Measurements from ENCODE around the gene TMEM250.

Gene TMEM250

DNA sequence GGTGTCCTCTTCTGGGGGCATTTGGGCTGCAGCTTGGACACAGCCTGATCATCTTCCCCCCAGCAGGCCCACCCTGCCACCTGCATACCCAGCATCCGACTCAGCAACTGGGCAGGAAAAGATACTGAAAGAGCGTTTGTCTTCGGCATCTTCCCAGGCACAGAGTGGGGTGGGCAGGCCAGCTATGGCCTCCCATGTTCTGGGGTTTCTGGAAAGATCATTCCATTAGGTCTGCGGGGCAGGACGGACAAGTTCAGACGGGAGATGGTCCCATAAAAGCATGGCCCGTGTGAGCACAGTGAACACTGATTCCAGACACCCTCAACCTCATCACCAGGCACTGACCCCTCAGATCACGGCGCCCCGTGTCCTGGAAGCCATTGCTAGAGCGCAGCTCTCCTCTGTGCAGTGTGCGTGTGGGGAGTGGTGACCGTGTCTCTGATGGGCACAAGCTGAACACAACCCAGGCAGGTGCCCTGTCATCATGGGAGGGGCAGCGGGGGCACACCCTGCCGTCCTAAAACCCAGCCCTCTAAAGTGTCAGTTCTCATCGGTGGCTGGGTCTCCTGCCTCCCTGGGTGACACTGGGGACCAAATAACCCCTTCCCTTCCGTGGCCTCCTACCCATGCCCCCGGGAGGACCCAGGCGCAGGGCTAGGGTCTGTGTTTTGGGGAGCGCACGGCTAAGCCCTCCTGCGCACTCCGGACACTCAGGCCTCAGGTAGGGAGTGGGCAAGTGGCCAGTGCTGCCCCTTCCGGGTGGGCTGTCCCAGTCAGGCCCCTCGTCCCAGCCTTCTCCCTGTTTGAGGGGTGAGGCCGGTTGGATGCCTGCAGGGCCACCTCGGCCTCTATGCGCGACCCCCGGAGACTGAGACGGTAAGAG, 13.2 kb upstream of the TMEM250 start:
- DNase-seq: no peak

DNA sequence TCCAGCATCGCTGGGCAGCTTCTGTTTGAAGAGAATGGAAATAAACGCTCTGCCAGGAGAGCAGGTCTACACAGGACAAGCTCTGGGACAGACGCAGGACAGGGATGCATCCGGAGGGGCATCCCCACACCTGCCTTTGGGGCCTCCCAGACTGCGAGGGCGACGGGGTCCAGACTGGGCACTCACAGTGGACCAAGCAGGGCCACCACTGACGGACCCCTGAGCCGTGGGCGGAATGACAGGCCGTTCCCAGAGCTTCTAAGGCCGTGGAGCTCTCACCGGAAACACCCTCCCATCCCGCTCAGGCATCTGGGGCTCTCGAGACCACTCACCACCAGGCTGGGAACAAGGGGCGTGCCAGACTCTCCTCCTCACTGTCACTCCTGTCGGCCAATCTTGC, 10.5 kb upstream of the TMEM250 start:
- DNase-seq: no peak

- DNase-seq: no peak
These were observed 9.8 kb upstream of the TMEM250 start for GRCh38 chr9:136128436-136128835.

- DNase-seq: no peak
These were observed 8.6 kb upstream of the TMEM250 start for GRCh38 chr9:136127313-136127712.

DNA sequence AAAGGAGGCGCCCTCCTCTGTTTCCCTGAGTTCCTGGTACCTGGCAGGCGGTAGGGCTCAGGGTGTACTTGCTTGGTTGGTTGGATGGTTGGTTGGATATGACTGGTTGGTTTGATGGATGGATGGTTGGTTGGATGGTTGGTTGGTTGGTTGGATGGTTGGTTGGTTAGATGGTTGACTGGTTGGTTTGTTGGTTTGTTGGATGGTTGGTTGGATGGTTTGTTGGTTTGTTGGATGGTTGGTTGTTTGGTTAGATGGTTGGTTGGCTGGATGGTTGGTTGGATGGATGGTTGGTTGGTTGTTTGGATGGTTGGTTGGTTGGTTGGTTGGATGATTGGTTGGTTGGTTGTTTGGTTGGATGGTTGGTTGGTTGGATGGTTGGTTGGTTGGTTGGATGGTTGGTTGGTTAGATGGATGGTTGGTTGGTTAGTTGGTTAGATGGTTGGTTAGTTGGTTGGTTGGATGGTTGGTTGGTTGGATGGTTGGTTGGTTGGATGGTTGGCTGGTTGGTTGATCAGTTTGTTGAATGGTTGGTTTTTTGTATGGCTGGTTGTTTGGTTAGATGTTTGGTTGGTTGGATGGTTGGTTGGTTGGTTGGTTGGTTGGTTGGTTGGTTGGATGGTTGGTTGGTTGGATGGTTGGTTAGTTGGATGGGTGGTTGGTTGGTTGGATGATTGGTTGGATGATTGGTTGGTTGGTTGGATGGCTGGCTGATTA, 6.5 kb upstream of the TMEM250 start:
- no peak for DNase-seq

DNA sequence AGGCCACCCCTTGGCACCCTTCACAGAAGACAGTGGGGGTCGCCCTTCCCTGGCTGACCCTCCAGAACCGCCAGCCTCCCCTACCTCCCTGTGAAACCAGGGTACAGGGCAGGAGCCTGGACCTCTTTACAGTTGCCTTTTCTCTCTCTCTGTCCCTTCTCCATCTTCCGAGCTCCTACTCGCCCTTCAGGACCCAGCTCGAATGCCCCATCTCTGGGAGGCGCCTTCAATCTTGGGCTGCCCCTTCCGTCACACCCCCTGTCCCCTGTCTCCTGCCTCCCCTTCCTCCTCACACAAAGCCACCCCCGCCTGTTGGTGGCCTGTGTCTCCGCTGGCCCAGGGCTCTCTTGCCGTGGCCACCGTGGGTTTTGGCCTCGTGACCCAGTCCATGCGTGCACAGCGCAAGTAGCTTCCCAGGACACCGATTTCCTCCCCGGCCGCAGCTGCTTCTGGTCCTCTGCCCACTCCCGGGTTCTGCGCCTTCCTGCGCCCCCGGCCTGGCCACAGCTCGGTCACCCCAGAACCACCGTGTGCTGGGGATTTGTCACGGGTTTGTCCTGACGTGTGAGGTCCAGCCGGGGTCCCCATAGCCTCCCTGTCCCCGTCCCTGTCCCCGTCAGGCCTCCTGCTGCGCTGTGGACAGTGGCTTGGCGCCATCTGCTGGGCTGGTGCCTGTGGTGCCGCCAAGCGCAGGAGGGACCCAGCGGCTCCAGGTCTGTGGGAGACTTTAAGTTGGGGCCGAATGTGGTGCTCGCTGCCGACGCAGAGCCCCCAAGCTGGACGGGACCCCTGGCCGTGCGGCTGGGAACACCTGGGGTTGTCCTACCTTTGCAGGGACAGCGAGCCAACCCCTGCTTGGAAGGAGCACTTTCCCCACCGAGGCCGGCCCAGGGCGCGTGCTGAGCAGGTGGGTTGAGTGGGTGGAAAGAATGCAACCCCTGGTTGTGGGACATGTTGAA, 4.0 kb upstream of the TMEM250 start:
- DNase-seq: peak; percentile 60

DNA sequence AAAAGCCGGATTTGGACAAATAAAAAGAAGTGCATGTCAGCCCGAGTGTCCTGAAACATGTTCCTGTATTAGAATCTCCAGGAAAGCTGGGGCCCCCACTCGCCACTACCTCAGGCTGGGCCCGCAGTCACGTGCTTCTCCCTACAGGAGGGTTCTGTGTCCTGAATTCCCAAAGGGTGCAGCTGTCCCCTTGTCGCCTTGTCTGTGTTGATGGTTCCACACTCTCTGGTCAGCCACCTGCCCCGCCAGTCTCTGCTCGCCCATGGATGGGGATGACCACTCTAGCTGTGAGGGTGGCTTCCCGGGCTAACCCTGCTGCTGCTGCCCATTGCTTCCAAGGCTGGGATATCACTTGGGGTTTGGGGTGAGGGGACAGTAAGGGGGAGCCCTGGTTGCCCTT, 3.1 kb upstream of the TMEM250 start:
- DNase-seq: no peak

DNA sequence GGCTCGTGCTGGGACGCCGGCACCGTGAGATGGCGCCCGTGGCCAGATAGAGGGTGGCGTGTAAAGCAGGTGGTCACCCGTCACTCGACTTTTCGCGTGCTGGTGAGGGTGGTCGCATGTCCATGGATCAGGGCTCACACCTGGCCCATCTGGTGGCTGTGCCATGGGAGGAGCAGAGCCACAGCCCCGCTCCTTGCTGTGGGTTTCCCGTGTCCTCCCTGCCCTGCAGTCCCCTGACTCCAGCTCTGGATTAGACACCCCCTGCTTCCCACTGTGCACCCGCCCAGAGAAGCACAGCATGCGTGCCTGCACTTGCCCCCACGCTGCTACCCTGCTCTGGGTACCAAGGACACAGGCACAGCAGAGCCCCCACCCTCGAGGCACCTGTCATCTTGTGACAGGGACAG, 1.8 kb upstream of the TMEM250 start:
- no peak for DNase-seq

- no peak for DNase-seq
These were observed 1.3 kb upstream of the TMEM250 start for GRCh38 chr9:136119883-136120393.

GRCh38 chr9:136119061-136119882, 597 bp upstream of the TMEM250 start:
- peak; percentile 45 for DNase-seq

DNA sequence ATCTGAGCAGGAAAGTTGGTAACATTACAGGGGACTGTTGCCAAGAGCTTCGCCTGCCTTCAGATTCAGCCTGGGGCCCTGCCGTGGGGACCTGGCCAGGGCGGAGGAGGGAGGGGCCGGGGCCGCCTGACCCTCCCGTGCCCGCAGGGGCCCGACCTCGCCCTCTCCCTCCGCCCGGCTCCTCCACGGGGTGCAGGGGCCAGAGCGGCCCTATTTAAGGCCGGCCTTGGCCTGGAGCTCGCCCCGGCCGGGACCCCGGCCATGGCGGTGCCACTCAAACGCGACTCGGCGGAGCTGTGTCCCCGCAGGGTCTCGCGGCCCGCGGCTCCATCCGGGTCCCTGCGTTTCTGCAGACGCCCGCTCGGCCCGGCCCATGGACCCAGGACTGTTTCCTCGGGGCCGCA, 757 bp downstream of the TMEM250 start:
- no peak for DNase-seq

- no peak for DNase-seq
These were observed 1.3 kb downstream of the TMEM250 start for GRCh38 chr9:136117291-136117915.

DNA sequence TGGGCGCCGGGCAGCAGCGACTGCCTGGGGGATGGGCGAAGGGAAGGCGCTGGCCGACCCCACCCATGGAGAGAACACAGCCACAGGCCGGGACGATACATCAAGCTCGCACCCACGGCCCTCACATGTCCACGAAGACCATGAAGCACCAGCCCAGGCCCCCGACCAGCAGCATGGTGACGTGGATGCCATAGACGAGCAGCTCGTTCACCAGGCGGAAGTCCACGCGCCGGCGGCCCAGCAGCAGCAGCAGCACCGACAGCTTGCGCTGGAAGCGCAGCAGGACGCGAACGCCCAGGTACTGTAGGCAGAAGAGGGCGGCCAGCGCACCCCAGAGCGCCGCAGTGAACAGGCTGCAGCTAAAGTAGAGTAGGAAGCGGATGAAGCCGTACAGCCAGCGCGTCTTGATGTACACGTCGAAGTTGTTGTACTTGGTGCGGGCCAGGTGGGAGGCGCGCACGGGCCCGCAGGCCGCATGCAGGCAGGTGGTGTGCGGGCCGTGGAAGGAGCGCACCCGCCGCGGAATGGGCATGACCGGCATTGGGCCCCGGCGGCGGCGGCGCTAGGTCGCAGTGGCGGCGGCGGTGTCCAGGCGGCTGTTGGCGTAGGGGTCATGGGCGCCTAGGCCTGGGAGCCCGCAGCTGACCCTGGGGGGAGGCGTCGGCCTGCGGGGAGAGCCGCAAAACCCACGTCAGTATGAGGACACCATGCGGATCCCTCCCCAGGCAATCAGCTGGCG, 2.1 kb downstream of the TMEM250 start:
- DNase-seq: no peak

DNA sequence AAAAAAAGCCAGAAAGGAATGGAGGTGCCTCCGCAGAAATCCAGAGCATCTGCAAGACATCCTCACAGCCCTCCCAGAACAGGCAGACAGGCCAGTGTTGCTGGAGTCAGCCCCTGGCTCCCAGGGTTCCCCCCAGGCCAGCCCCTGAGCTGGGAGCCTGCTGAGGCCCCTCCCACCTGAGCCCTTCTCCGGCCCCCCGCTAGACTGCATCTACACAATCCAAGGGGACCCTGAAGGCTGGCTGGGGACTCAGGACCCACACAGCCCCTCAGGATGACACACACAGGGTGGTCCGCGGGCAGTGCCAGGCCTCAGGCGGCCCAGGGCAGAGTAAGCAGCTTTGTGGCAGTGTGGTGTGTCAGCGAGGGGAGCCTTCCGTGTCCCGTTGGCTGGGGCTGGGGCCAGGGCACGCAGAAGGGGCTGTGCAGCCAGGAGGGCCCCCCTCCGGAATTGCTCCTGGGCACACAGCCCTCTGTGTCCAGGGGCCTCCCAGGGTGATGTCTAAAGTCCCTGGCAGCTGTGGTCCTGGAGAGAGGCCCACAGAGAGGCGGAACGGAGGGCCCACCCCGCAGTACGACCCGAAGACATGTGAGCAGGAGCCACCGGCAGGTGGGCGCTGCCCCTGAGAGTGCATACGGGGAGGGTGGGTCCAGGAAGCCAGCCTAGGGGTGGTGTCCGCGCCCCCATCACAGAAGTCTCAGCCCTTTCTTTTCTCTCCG, 2.9 kb downstream of the TMEM250 start:
- no peak for DNase-seq

GRCh38 chr9:136115206-136115605, 3.5 kb downstream of the TMEM250 start:
- no peak for DNase-seq

DNA sequence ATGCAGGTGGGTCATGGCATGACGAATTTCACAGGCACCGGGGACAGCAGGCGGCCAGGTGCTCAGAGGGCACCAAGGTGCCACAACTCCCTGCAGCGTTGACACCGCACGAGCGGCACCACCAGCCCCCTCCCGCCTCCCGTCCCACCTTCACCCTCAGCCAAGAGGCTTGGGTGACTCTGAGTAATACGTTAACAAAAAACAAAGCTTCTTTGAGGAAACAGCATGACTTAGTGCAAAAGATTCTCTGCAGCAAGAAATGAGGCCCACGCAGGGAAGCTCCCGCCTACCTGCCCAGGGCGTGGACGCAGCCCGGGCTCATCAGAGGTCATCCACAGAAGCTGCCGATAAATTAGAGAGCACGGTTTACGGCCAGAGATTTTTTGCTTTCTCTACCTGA, 4.1 kb downstream of the TMEM250 start:
- no peak for DNase-seq

GRCh38 chr9:136112541-136112940, 6.1 kb downstream of the TMEM250 start:
- no peak for DNase-seq

GRCh38 chr9:136111910-136112309, 6.8 kb downstream of the TMEM250 start:
- no peak for DNase-seq

DNA sequence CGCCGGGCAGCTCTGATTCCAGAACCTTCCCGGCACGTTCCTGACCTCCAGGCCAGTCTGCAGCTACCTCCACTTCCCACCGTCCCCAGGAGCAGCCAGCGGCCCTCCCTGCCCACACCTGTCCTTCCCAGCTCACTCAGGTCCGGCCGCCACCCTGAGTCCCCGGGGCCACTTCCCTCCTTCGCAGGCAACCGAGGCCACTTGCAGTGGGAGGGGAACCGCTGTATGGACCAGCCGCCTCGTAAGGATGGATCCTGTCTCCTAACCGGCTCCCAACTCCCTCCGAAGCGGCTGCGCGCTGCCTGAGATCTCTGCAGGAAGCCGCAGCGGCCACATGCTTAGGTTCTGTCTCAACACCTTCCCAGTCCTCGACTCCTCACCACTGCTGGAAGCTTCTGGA, 7.5 kb downstream of the TMEM250 start:
- DNase-seq: no peak
